Activated CD4-positive, alpha-beta T cell treated with anti-CD3 and anti-CD28 coated beads, Interleukin-2, amount 50 U/mL, for 48 hours (primary cell): ENCODE results near the gene ATRIP.
A peak's percentile ranks its signal among the peaks of the same experiment; 100 is the strongest.
"Not testable (repeated sequence)": the region's sequence is repeated elsewhere in the genome, so short reads cannot be mapped to it uniquely, and the experiment has no call there.

Source experiments
- DNase-seq, 2 experiments: peaks; one replicate each; pipeline ENCODE4 v3.0.0-alpha.2; 2020

The ATRIP gene

GRCh38 chr3:48470286-48470685 lies 23.7 kb downstream of the ATRIP start:
- no peak for DNase-seq

- no peak for DNase-seq
Measured at GRCh38 chr3:48472673-48472922, 26.1 kb downstream of the ATRIP start.

DNA sequence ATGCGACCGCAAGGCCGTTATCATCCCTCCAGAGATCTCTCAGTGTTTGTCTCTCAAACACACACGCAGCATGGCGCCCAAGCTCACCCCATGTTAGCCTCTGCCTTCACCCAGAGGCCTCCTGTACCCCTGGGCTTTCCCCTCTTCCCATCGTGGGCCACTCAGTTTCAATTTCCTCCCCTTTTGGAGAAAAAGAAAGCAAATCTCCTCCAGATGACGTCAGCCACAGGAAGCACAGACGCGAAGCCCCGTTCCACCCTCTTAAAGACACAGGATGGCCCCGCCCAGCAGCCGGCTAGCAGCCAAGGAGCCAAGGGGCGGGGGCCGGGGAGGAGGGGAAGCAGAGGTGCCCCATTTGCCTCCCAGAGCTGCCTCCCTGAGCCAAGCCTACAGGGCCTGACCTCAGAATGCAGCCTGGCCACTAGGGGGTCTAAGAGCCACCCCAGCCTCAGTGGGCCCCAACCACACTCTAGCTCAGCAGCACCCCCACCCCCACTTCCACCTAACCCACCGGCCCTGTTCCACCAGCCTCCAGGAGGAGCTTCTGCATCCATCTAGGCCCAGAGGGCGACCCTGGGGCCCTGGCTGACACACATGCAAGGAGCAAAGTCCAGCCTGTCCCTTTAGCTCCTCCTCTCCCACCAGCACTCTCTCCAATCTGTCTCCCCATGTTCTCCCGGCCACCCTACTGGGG lies 26.5 kb downstream of the ATRIP start:
- DNase-seq = peak; percentile 97 to 98

- no peak for DNase-seq
Measured at GRCh38 chr3:48473617-48473952, 27.0 kb downstream of the ATRIP start.

DNA sequence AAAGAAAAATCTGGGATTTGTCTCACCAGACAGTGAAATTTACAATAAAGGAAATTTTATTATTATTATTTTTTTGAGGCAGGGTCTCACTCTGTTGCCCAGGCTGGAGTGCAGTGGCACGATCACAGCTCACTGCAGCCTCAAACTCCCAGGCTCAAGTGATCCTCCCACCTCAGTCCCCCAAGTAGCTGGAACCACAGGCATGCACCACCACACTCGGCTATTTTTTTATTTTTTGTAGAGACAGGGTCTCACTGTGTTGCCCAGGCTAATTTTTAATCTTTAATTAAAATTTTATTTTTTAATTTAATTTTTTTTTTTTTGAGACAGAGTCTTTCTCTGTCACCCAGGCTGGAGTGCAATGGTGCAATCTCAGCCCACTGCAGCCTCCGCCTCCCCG lies 27.5 kb downstream of the ATRIP start:
- not testable (repeated sequence) for DNase-seq

GRCh38 chr3:48474619-48475018 lies 28.1 kb downstream of the ATRIP start:
- no peak for DNase-seq

DNA sequence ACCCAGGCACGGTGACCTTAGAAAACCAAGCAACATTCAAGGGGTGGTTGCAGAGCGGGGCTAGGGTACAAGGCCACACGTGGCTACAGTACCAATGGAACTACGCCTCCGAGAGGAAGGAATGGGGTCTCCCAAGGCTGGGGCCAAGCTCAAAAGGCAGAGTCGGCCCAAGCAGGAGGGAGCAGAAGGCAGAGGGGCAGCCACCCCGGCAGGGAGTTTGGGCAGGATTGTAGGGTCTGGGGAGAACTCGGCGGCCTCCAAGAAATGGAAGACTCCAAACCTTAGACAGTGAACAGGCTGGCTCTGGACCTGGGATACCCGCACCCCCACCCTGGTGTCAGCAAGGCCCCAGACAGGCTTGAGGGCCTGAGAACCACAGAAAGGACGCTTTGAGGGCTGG lies 28.7 kb downstream of the ATRIP start:
- DNase-seq = no peak

DNA sequence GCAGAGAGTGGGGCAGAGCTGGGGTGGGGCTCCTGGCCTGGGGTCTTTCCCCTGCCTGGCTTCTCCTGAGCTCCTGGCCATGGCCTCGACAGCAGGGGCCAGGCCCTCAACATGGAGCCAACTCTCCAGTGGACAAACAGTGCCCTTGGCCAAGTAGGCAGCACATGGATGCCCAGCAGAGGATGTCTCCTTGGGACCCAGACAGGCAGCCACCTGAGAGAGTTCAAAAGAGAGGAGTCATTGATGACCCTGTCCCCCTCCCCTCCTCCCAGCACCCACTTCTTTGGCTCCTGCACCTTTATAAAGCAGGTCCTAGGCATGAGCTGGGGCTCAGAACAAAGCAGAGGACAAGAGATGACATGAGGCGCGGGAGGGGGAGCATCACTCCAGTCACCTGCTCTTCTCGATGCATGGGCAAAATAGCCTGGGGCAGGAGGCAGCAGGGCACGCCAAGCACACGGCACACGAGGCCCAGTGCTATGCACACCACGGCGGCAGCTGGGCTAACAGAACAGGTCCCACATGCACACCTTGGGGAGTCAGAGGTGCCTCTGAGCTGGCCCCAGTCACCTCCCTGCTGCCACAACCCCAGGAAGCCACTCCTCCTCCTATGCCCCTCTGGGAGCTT lies 30.0 kb downstream of the ATRIP start:
- DNase-seq = no peak

- no peak for DNase-seq
Measured at GRCh38 chr3:48477959-48478520, 31.5 kb downstream of the ATRIP start.

- peak; percentile 45 to 52 for DNase-seq
Measured at GRCh38 chr3:48478626-48479555, 32.4 kb downstream of the ATRIP start.

- DNase-seq = not testable (repeated sequence)
Measured at GRCh38 chr3:48480891-48481290, 34.4 kb downstream of the ATRIP start.

DNA sequence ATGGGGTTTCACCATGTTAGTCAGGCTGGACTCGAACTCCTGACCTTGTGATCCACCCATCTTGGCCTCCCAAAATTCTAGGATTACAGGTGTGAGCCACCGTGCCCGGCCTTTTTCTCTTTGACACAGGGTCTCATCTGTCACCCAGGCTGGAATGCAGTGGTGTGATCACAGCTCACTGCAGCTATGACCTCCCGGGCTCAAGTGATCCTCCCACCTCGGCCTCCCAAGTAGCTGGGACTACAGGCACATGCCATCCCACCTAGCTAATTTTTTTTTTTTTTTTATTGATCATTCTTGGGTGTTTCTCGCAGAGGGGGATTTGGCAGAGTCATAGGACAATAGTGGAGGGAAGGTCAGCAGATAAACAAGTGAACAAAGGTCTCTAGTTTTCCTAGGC lies 36.3 kb downstream of the ATRIP start:
- not testable (repeated sequence) for DNase-seq

DNA sequence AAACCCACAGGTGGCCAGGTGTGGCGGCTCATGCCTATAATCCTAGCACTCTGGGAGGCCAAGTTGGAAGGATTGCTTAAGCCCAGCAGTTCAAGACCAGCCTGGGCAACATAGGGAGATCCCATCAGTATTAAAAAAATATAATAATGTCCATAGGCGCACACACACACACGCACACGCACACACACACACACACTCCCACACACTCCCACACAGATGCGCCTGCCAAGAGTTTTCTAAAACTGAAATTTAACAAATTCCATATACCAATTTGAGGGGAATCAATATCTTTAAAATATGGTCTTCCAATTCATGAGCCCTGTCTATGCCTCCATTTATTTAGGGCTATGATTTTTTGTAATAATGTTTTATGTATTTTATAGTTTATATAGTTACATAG lies 40.4 kb downstream of the ATRIP start:
- DNase-seq = no peak

GRCh38 chr3:48492461-48493202 lies 46.1 kb downstream of the ATRIP start:
- no peak for DNase-seq

- no peak for DNase-seq
Measured at GRCh38 chr3:48493203-48493501, 46.6 kb downstream of the ATRIP start.

DNA sequence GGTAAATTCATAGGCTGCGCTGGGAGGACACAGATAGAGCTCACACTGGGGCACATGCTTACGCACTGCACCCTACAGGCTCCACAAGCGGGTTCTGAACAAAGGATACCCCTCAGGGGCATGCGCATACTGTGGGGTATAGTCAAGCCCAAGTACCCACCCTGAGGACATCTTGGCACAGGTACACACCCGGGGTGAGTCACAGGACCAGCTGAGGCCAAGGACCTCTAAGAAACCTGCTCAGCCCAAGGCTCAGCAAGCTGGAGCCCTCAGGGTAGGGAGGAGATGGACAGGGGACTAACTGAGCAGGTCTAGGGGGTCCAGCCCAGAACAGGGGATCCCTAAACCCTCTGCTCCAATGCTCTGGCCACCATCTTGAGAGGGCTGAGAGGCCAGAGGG lies 54.1 kb downstream of the ATRIP start:
- DNase-seq = no peak

DNA sequence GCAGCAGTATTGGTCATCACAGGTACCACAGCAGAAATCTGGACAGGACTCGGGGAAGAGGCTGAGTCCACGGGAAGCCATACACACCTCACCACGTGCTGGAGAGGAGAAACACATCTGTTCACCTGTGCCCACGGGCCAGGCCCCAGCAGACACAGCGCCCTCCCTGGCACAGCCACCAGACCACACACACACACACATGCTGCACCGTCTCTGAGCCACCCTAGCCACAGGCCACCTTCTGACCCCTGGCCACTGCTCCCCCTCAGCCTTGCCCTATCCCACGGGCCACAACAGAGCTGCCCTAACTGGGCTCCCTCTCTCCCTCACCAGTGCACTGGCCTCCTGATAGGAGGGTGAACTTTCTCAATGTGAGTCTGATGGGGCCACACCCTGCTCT lies 54.7 kb downstream of the ATRIP start:
- no peak for DNase-seq

- DNase-seq = no peak
Measured at GRCh38 chr3:48502121-48502520, 55.6 kb downstream of the ATRIP start.

DNA sequence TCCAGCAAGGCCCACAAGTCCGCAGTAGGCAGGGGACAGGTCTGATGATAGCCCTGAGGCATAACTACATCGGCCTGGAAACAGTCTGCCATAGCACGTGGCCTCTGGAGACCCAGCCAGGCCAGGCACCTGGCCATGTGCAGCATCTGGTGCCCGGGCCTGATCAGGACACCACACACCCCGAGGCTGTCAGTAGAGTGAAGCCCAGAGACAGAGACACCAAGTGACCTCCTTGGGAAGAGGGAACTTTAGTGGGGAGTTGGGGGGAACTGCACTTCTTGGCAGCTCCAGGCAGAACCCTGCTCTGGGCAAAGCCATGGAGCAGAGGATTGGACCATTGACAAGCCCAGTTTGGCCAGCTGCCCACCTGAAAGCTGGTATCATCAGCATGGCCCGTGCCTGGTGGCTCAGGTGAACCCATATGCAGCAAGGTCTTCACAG lies 56.2 kb downstream of the ATRIP start:
- no peak for DNase-seq

DNA sequence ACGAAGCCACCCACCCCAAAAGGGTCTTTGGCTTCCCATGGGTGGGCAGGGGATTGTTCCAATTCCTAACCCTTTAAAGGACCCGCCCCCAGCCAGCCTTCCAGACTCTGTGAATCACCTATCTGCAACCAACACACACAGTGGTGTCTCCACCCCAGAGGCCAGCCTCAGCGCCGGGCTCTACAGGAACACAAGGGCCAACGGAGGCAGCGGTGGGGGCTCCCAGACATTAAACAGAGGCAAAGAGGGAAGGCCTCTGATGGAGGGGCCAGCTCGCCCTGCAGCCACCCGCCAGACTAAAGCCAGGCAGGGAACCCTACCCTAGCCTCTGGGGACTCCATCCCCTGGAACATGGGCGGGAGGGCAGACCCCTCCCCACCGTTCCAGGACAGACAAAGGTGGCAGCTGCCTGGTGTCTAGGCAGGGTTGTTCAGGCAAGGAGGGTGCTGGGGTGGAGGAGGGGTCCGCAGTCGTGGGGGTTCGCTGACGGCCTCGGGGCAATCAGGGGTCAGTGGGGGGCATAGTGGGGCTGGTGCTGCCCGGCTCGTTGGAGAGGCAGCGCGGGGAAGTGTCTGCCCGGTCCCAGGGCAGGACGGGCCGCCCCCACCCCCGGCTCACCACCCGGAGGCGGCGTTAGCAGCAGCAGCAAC lies 57.0 kb downstream of the ATRIP start:
- peak; percentile 35 to 47 for DNase-seq

DNA sequence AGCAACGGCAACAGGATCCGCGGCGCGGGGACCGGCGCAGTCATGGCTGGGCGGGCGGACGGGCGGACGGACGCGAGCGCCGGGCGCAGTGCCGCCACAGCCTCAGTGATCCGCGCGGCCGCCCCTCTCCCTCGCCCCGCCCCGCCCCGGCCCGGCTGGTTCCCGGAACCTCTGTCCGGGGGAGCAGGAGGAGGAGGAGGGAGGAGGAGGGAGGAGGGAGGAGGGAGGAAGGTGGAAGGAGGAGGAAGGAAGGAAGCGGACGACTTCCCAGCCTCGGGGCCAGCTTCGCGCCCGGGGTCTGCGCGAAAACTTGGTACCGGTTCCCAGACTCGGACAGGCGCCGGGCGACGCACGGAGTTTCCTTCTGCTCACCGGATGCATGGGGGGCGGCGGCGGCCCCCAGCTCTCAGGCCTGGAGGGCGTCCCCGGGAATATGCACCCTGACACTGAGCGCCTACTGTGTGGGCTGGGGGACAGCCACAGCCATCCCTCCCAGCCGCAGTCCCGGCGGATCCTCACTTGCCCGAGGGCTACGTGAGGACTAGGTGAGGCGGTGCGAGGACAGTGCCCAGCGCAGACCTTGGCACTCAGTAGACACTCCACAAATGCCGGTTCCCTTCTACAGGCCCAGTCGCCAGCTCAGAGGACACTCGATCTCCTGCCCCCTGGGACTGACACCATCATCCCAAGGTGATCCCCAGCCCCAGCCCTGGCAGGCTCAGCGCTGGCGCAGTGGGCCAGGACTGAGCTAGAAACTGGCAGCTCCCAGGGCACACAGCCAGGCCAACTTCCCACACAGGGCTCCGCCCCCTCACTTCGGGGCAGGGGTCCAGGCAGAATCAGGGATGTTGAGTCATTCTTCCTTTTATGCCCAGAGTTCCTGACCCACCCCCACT lies 57.8 kb downstream of the ATRIP start, which contains the start of gene SHISA5:
SHISA5 (minus strand) TSS at position 124 of the 896 bp plus-strand sequence; CDS start at position 44, 80 bp downstream.
- DNase-seq = peak; percentile 73 to 79
